GM12878 (cell line): Measurements from ENCODE around the gene SLC35A5. TPM values are rescaled to one million over a fixed set of nuclear protein-coding genes. Genes with fewer than 3 reads are reported as not detected.
A peak's percentile ranks its signal among the peaks of the same experiment; 100 is the strongest.

Experiments
- CBFB ChIP-seq: IDR thresholded peaks from 2 replicates; pipeline ENCODE4 v1.6.1; 2016; ENCODE audit warnings: antibody characterized with exemption, low read depth
- CEBPZ ChIP-seq: fragments of 150-350 bp; IDR thresholded peaks from 2 replicates; pipeline ENCODE4 v1.6.1; 2016; ENCODE audit warnings: low read depth, low read length
- CREM ChIP-seq: IDR thresholded peaks from 2 replicates; pipeline ENCODE4 v1.6.1; 2014; ENCODE audit warnings: antibody characterized with exemption, low read depth
- HDAC2 ChIP-seq: fragments of 200-600 bp; sonication (generic); IDR thresholded peaks from 2 replicates; pipeline ENCODE4 v1.6.1; 2017
- HDGF ChIP-seq: fragments of 450-650 bp; IDR thresholded peaks from 2 replicates; pipeline ENCODE4 v1.6.1; 2016; ENCODE audit warnings: antibody characterized with exemption
- KAT2A ChIP-seq: conservative IDR thresholded peaks from 2 replicates; pipeline ENCODE4 v1.6.1; 2011; ENCODE audit warnings: low read depth, low read length; ENCODE audit not compliant: control insufficient read depth
- MYB ChIP-seq: fragments of 150-350 bp; IDR thresholded peaks from 2 replicates; pipeline ENCODE4 v1.6.1; 2014; ENCODE audit warnings: mild to moderate bottlenecking, low read depth, low read length, borderline replicate concordance
- MYC ChIP-seq: IDR thresholded peaks from 2 replicates; pipeline ENCODE4 v1.6.1; 2011; ENCODE audit warnings: mild to moderate bottlenecking, low read length, moderate library complexity, inconsistent platforms; ENCODE audit not compliant: insufficient read depth, insufficient replicate concordance, insufficient read length, severe bottlenecking
- NFIC ChIP-seq: IDR thresholded peaks from 2 replicates; pipeline ENCODE4 v1.6.1; 2012; ENCODE audit warnings: low read depth, mild to moderate bottlenecking, inconsistent platforms, low read length, moderate library complexity
- NR2C2 ChIP-seq: IDR thresholded peaks from 2 replicates; pipeline ENCODE4 v1.6.1; 2011; ENCODE audit warnings: borderline replicate concordance, low read depth; ENCODE audit not compliant: control insufficient read depth, insufficient read length
- POLR2AphosphoS2 ChIP-seq: IDR thresholded peaks from 2 replicates; pipeline ENCODE4 v1.6.1; 2011; ENCODE audit warnings: low read depth, mild to moderate bottlenecking, low read length, improper control_type of control experiment, moderate library complexity
- RAD21 ChIP-seq: IDR thresholded peaks from 2 replicates; pipeline ENCODE4 v1.6.1; 2011; ENCODE audit warnings: mild to moderate bottlenecking, low read depth, low read length, moderate library complexity; ENCODE audit not compliant: insufficient read depth
- RB1 ChIP-seq: fragments of 450-650 bp; formaldehyde crosslinking; IDR thresholded peaks from 2 replicates; pipeline ENCODE4 v1.6.1; 2017; ENCODE audit warnings: mild to moderate bottlenecking, borderline replicate concordance
- SIN3A ChIP-seq: IDR thresholded peaks from 2 replicates; pipeline ENCODE4 v1.6.1; 2012; ENCODE audit warnings: low read depth, low read length, improper control_type of control experiment
- SMAD1 ChIP-seq: fragments of 450-650 bp; IDR thresholded peaks from 2 replicates; pipeline ENCODE4 v1.6.1; 2018; ENCODE audit warnings: mild to moderate bottlenecking, low read depth; ENCODE audit not compliant: partially characterized antibody
- SREBF2 ChIP-seq: IDR thresholded peaks from 2 replicates; pipeline ENCODE4 v1.6.1; 2012; ENCODE audit warnings: mild to moderate bottlenecking, low read length
- USF2 ChIP-seq: IDR thresholded peaks from 2 replicates; pipeline ENCODE4 v1.6.1; 2011; ENCODE audit warnings: low read depth, low read length, improper control_type of control experiment, borderline replicate concordance
- YBX1 ChIP-seq: fragments of 450-650 bp; IDR thresholded peaks from 2 replicates; pipeline ENCODE4 v1.6.1; 2016; ENCODE audit warnings: antibody characterized with exemption
- ZBED1 ChIP-seq: IDR thresholded peaks from 2 replicates; pipeline ENCODE4 v1.6.1; 2016; ENCODE audit warnings: borderline replicate concordance
- ZNF207 ChIP-seq: fragments of 450-650 bp; IDR thresholded peaks from 2 replicates; pipeline ENCODE4 v1.6.1; 2014; ENCODE audit warnings: antibody characterized with exemption, mild to moderate bottlenecking, borderline replicate concordance
- polyA plus RNA-seq, 11 experiments: library from polyadenylated mRNA; depleted of rRNA in 4 of 11; unstranded in 6 of 11; stranded (reverse) in 5 of 11; fragments of >200 nt; fragmentation: Nextera tagmentation in 4 of 11; fragmentation: Illumina TruSeq in 1 of 11; extraction: Ambion mirVana in 4 of 11; extraction: Trizol in 1 of 11; gene quantifications; 1 replicate in 1 of 11; 2 replicates in 10 of 11; pipeline versions ENCODE4 v1.2.1 to v1.2.3, GENCODE V29; 2011 to 2016; ENCODE audit warnings: inconsistent platforms in 2 of 11, missing spikeins in 2 of 11, low read depth in 1 of 11
- total RNA-seq, 4 experiments: library from RNA; depleted of rRNA in 3 of 4; stranded (reverse); fragments of >200 nt in 3 of 4; fragmentation: Illumina TruSeq in 1 of 4; extraction: Trizol in 1 of 4; gene quantifications; 2 replicates each; pipeline versions ENCODE4 v1.2.1 to v1.2.3, GENCODE V29; 2013 to 2021
- TF ChIP-seq, protein P1 (sequence below): IDR thresholded peaks from 2 replicates; pipeline ENCODE4 v1.6.1; 2011; ENCODE audit warnings: borderline replicate concordance, low read depth, mild to moderate bottlenecking, moderate library complexity, mixed read lengths, low read length; ENCODE audit not compliant: insufficient read depth; ENCODE audit errors: extremely low read length
- TF ChIP-seq, protein P2 (sequence below): IDR thresholded peaks from 2 replicates; pipeline ENCODE4 v1.6.1; 2012; ENCODE audit warnings: low read depth, low read length, improper control_type of control experiment
- TF ChIP-seq, protein P3 (sequence below): fragments of 450-650 bp; IDR thresholded peaks from 2 replicates; pipeline ENCODE4 v1.6.1; 2016; ENCODE audit warnings: mild to moderate bottlenecking

Gene SLC35A5
- total and polyA plus RNA-seq, 10 of the 15 experiments (the other 5 are each of a cell fraction or from before 2014, with no cell fraction given), result 10.9 to 38.1 (median 16.0) TPM

DNA sequence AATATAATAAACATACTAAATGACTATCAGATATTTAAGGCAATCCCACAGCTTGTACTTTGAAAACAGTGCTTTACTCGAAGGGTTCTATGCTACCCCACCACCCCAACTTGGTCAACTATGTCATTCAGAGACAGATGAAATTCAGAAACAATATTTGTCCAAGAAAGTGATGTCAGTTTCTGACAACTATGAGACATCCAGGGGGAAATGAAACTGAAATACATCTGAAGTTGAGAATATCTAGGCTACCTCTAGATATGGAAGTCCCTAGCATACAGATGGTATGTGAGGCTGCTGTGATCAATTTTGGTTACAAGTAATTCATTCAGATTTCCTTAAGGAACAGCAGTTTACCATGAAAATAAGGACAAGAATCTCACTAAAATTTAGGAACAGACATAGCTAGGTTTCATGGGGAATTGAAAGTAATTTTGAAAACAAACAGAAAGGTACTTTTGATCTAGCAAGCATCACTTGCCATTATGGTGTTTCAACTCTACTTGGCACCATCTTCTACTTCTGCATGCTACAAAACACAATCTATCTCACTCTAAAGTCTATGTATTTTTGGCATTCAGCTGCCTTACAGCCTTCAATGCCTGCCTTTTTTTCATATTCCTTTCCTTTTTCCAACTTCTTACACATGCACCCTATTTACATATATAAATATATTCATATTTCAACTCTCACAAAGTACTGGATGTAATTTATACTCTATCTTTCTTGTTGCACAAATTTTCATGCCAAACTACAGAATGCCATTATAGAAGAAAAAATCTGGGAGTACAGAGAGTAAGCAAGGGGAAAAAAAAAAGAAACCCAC lies 21.8 kb upstream of the SLC35A5 start (continued):
- TF ChIP-seq CREM, result peak; percentile 60; the same call in 1 of the 2 replicates
- no peak for TF ChIP-seq POLR2AphosphoS2
- TF ChIP-seq, protein P1, sequence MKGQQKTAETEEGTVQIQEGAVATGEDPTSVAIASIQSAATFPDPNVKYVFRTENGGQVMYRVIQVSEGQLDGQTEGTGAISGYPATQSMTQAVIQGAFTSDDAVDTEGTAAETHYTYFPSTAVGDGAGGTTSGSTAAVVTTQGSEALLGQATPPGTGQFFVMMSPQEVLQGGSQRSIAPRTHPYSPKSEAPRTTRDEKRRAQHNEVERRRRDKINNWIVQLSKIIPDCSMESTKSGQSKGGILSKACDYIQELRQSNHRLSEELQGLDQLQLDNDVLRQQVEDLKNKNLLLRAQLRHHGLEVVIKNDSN, result no peak
- TF ChIP-seq ZBED1, result 0 out of 2 replicates have a peak, but pooled peaks have one; percentile 5
- TF ChIP-seq NR2C2, result no peak
- TF ChIP-seq MYB, result no peak
- no peak for TF ChIP-seq HDGF
- TF ChIP-seq SREBF2, result no peak
- no peak for TF ChIP-seq SIN3A
- no peak for TF ChIP-seq MYC
- TF ChIP-seq YBX1, result no peak
- TF ChIP-seq CBFB, result no peak
- TF ChIP-seq NFIC, result peak; percentile 78
- no peak for TF ChIP-seq CEBPZ
- TF ChIP-seq USF2, result no peak
- TF ChIP-seq ZNF207, result no peak
- TF ChIP-seq KAT2A, result no peak
- no peak for TF ChIP-seq RAD21
- TF ChIP-seq HDAC2, result no peak
- TF ChIP-seq SMAD1, result no peak
- TF ChIP-seq, protein P2, sequence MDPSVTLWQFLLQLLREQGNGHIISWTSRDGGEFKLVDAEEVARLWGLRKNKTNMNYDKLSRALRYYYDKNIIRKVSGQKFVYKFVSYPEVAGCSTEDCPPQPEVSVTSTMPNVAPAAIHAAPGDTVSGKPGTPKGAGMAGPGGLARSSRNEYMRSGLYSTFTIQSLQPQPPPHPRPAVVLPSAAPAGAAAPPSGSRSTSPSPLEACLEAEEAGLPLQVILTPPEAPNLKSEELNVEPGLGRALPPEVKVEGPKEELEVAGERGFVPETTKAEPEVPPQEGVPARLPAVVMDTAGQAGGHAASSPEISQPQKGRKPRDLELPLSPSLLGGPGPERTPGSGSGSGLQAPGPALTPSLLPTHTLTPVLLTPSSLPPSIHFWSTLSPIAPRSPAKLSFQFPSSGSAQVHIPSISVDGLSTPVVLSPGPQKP, result no peak
- TF ChIP-seq, protein P3, sequence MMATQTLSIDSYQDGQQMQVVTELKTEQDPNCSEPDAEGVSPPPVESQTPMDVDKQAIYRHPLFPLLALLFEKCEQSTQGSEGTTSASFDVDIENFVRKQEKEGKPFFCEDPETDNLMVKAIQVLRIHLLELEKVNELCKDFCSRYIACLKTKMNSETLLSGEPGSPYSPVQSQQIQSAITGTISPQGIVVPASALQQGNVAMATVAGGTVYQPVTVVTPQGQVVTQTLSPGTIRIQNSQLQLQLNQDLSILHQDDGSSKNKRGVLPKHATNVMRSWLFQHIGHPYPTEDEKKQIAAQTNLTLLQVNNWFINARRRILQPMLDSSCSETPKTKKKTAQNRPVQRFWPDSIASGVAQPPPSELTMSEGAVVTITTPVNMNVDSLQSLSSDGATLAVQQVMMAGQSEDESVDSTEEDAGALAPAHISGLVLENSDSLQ, result peak; percentile 15; the same call in 1 of the 2 replicates
- no peak for TF ChIP-seq RB1
